Tongue (tissue), 2 donors: Measurements from ENCODE around the gene TAF8. TPM values are rescaled to one million over a fixed set of nuclear protein-coding genes. Genes with fewer than 3 reads are reported as not detected.
A peak's percentile ranks its signal among the peaks of the same experiment; 100 is the strongest.
"Not testable (repeated sequence)": the region's sequence is repeated elsewhere in the genome, so short reads cannot be mapped to it uniquely, and the experiment has no call there.

Experiments
- DNase-seq: peaks from one replicate; pipeline ENCODE4 v3.0.0-alpha.2; 2015
- total RNA-seq: library from RNA; depleted of rRNA; stranded (reverse); fragments of >200 nt; gene quantifications from one replicate; pipeline ENCODE4 v1.2.3, GENCODE V29; 2014

The TAF8 gene, protein sequence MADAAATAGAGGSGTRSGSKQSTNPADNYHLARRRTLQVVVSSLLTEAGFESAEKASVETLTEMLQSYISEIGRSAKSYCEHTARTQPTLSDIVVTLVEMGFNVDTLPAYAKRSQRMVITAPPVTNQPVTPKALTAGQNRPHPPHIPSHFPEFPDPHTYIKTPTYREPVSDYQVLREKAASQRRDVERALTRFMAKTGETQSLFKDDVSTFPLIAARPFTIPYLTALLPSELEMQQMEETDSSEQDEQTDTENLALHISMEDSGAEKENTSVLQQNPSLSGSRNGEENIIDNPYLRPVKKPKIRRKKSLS
- 18.8 TPM for total RNA-seq

DNA sequence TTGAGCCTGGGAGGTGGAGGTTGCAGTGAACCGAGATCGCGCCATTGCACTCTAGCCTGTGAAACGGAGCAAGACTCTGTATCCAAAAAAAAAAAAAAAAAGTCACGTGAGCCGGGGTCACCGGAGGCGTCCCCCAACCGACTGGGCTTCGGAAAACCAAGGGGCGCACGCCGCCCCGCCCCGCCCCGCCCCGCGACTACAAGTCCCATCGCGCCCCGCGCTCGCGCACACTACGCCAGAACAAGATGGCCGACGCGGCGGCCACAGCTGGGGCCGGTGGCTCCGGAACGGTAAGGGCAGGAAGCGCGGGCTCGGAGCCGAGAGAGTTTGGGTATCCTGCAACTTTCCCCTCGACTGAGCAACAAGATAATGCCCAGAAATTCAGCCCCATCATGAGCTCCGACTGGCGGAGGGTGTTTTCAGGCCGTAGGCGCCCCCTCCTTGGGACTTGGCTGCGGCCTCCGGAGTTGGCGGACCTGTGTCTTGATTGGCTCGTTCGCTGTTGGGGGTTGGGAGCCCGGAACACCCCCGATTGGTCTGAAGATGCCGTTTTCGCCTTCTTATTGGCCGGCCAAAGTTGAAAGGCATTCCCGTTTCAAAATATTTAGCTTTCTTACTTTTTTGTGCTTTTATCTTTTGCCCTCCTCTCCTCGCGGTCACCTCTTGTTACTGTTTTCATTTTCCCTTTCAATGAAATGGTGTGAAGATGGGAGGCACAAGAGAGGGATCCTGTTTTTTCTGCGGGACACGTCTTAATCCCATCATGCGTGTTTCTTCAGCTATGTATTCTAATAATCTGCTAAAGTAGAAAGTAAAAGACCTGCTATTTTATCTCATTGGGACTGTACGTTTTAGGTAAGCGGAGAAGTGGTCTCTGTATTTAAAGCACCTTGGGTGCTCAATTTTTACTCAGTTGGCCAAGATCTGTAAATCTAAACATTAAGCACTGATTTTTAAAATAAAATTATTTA, at the start of gene TAF8:
Gene TAF8, plus strand, starts transcription at position 228 of the 971 bp plus-strand sequence. Its CDS starts 18 bp downstream, at position 246.
- peak; percentile 97 for DNase-seq

DNA sequence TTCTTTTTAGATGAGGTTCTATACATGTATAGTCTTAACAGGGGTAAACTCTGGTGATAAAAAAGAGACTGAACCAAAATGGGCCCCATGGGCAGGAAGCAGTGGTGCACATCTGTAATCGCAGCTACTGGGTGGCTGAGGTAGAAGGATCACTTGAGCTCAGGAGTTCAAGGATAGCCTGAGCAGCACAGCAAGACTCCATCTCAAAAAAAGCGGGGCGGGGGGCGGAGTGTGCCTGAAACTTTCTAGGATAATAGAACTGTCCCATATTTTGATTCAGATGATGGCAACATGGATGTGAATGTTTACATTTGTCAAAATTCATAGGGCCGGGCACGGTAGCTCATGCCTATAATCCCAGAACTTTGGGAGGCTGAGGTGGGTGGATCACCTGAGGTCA, 48.8 kb upstream of the TAF8 start:
- DNase-seq, result no peak

DNA sequence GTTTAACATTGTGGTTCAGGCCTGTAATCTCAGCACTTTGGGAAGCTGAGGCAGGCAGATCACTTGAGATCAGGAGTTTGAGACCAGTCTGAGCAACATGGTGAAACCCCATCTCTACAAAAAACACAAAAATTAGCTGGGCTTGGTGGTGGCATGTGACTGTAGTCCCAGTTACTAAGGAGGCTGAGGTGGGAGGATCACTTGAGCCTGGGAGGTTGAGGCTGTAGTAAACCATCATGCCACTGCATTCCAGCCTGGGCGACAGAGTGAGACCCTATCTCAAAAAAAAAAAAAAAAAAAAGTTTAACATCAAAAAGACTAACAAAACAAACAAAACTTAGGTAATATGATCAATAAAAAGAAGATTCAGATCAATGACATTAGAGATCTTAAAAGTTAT, 46.7 kb upstream of the TAF8 start:
- not testable (repeated sequence) for DNase-seq

DNA sequence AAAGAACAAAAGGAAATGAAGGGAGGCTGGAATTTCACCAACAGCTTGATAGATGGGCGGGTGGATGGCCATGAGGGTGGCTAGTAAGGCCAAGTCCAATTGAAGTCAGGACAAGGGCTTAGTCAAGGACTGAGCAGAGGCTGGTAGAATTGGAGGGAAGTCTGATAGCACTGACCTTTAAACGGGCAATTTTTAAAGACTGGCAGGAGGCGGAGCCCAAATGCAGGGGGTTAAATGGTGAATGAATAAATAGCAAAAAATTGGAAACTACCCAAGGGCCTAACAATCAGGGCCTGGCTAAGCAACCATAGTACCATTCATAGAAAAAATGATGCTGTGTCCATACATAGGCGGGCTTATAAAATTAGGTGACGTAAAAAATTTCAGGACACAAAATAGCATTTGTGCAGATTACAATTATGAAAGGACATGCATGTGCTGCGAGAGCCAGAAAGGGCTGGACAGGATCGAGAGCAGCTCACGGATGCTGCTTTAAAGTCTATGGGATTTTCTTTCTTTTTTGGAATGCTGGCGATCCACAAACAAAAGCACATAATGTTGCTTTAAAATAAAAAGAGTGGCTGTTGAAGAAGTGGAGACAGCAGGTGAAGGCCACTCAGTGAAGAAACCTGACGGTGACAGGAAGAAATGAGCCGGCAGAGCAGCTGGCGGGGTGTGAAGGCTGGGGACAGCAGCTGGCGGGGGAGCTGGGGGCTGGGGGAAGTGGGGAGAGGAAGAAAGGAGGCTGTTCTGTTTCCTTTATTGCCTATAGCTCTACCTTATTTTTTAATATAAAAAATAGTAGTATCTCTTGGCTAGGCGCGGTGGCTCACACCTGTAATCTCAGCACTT, 42.8 kb upstream of the TAF8 start:
- peak; percentile 87 for DNase-seq

DNA sequence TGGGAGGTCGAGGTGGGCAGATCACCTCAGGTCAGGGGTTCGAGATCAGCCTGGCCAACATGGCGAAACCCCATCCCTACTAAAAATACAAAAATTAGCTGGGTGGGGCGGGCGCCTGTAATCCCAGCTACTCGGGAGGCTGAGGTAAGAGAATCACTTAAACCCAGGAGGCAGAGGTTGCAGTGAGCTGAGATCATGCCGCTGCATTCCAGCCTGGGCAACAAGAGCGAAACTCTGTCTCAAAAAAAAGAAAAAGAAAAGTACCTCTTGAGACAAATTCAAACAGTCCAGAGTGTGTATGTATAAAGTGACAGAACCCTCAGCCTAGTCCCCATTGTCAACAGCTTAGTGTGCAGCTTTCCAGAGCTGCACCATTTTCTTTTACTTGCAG, 42.2 kb upstream of the TAF8 start:
- DNase-seq, result not testable (repeated sequence)

DNA sequence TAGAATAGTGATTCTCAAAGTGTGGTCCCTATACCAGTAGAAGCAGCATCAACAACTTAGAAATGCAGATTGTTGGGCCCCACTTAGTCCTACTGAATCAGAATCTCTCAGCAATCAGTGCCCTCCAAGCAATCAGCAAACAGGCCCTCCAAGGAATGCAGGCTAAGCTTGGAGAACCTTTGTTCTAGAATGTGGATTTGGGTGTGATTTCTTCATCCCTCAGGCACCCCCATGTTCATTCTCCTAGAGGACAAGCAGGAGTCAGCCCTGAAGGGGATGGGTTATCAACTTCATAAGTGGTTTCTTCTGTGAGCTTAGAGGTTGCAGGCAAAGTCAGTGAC, 40.5 kb upstream of the TAF8 start:
- no peak for DNase-seq

DNA sequence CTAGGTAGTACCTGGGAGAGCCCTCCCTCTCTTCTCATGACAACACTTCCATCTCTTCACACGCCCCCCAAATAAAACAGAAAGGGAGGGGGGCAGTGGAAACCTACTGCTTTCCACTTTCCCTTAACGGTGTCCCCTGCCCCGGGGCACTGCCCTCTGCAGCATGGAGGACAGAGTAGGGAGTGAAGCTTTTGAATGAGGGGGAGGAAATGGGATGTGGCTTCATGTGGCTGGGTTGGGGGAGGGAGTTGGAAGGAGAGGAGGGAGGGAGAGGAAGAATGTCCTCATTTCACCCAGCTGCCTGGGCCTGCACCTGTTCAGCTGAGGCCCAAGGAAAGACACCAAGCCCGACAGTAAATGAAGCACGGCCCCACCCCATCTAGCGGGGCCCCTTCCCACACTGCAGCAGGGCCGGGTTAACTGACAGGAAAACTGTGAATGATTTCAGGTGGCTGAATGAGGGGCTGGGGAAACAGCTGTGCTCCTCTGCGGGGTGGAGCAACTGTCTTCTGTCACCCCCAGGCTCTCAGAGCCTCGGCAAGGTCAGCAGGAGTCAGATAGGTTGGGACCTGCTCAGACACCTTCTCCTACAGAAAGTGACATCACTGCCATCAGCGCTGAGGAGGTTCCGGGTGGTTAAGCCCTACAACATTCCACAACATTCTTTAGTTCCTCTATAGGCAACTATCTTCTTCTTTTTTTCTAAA, 40.0 kb upstream of the TAF8 start:
- peak; percentile 93 for DNase-seq

DNA sequence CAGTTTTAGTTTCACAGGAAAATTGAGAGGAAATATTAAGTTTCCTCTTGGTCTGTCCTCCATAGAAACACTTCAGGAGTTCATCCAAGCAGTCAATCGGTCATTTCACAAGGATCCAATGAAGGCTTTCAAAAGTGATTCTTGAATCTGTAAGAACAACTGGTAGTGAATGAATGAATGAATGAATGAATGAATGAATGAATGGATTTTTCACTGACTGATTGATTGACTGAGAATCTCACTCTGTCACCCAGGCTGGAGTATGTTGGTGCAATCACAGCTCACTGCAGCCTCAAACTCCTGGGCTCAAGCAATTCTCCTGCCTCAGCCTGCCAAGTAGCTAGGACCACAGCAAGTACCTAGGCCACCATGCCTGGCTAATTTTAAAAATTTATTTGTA, 39.4 kb upstream of the TAF8 start:
- no peak for DNase-seq

DNA sequence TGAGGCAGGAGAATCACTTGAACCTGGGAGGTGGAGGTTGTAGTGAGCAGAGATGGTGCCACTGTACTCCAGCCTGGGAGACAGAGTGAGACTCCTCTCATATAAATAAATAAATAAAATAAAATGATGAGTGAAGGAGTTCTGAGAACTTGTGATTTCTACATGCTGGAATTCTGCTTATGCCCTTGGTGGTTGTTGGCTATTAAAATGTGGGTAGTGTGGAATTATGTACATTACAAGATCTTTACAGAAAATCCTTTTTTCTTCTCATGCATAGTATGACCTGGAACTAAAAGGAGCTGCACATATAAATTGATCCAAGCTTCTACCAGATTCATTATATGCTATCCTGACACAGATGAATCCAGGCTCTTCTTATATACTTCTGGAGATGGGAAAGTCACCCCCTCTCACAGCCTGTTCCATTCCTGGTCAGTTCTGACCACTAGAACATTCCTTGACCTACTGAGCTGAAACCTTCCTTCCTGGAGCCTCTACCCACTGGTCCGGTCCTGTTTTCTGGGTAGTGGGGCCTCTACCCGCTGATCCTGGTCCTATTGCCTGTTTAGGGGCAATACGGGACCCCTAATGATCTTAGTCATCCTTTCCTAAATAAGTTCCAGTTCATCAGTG, 37.7 kb upstream of the TAF8 start:
- no peak for DNase-seq

DNA sequence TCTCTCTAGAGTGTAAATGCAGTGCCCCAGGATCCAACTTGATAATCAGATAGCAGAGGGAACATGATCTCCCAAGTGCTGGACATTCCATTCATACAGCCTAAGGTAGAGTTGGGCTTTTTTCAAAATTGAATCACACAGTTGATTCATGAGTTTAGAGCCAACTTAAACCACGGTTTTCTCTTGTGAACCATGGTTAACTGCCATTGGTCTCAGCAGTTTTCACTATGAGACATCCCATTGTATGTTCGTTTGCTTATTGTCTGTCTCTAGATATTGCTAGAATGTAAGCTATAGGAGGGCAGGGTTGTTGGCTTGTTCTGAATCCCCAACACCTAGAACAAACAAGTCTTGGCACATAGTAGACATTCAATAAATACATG, 37.2 kb upstream of the TAF8 start:
- DNase-seq, result no peak

DNA sequence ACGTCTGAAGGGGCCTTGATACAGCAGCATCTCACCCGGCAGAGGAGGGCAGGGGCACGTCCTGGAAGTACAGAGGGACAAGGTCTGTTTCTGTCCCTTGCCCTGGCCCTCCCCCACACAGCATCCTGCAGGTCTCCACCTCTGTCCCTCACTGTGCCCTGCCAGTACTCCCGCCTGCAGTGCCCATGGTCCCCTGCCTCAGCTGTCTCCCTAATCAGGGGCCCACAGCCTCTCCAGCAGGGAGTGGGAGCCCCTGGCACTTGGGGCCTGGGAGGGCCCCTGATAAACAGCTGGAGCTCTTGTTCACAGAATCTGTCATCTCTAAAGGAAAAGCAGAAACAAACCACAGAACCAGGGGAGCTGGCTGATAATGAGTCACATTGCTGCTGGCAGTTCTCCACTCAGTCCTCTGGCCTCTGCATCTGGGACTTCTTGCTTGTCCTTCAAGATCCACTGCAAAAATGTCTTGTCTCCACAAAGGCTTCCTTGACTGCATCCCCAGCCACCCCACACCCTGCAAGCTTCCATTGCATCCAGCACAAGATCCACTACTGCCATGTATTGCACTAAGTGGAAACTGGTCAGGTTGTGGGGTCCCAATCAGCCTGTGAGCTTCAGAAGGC, 33.2 kb upstream of the TAF8 start:
- DNase-seq, result peak; percentile 61

DNA sequence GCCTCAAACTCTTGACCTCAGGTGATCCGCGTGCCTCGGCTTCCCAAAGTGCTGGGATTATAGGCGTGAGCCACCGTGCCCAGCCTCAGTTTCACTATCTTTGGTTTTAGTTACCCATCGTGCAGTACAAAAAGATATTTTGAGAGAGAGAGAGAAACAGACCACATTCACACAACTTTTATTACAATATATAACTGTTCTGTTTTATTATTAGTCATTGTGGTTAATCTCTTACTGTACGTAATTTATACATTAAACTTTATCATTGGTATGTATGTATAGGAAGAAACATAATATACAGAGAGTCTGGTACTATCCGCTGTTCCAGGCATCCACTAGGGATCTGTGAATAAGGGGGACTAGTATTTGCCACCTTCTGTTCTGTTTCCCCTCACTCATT, 29.4 kb upstream of the TAF8 start:
- no peak for DNase-seq

DNA sequence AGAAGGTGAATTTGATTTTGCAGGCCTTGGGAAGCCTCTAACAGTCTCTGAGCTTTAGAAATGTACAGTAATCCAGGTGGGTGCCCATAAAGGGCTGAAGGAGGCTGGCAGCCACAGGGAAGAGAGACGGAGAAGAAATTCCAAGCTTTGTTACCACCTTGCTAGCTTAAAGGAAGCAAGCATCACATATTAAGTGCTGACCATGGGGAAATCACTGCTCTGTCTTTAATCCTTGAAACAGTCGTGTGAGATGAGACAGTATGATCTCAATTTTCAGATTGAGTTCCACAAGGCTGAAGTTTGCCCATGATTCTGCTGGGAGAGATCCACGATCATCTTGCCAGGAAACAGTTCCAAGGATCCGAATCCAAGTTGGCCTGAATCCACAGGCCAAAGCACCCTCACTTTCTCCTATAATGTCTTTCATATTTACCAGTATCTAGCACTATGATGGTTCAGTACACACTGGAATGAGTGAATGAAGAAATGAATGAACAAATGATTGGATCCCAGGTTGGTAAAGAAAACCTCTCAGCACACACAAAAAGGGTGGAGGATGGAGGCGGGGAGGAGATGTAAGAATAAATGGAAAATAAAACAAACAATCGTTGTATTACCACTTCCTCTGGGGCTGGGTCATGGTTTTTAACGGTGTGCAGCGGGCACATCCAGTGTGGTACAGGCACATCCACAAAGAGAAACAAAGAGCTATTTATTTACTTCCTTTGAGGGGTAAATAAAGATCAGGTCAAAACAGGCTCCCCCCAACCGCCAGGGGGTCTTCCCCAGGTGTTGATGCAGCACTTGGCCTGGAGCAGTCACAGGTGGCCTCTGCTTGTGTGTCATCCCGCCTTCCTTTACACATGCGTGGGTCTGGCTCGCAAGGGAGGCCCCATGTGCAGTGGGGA, 28.2 kb upstream of the TAF8 start:
- DNase-seq, result peak; percentile 56

DNA sequence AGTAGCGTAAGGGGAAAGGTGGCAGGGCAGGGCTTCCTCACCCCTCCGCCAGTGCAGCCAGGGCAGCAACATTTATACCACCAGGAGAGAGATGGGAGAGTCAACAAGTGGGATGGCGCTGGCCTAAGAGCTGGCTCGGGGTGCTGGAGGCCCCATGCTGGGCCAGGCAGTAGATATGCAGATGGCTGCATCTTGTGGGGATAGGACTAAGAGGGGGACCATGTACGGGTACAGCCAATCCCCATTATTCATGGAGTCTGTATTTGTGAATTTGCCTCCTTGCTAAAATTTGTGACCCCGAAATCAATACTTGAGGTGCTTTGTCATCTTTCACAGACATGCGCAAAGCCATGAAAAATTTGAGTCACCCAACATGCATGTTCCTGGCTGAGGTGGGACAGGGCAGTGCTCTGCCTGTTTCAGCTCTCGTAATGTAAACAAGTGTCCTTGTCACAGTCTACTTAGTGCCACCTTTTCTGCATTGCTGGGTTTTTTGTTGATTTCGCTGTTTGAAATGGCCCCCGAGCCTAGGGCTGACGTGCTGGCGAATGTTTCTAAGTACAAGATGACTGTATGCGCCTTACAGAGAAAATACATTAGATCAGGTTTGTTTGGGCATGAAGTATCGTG, 27.5 kb upstream of the TAF8 start:
- no peak for DNase-seq

DNA sequence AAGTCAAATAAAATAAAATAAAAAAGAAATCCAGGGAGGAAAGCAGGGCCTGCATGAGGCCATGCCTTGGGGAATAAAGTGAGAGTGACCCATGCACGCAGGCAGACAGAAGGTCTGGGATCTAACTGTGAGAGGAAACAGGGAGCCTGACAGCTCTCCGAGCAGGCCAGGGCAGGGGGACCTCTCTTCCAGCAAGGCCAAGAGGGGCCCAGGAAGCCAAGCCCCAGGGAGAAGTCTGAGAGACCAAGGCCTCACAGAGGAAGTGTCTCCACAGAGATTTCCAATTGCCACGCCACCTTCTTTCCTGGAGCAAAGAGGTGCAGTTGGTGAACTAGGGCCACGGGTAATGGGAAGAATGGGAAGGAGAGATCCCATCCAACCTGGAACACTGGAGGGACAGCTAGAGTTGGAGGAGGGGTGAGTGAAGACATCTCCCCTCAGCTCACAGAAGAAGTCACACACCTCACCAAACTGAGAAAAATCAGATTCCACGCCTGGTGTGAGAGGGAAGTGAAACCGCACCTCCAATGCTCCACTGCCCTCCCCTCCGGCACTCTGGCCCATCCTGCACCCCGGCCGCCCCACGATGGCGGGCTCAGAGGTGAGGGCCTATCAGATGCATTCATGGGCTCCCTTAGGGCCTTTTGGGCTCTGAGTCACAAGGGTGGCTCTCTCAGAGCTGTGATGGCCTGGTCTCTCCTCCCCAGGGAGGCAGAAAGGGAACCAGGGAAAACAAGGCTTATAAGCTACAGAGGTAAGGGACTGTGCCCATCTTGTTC, 25.1 kb upstream of the TAF8 start:
- no peak for DNase-seq

DNA sequence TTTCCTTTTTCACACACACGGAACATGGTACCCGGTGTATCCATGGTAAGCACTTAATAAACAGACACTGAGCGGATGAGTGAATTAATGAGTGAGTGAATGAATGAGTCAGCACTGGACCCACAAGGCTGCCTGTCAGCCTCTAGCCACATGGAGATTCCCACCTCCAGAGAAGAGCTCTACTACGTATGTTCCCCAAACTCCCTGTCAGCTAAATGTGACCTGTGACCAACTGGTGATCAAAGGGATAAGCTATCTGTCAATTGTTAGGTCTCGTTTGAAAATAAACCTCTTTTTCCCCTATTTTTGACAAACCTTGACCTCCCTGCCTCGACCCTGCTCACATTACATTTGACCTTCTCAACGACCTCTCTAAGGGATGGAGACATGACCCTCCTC, 24.5 kb upstream of the TAF8 start:
- DNase-seq, result no peak

DNA sequence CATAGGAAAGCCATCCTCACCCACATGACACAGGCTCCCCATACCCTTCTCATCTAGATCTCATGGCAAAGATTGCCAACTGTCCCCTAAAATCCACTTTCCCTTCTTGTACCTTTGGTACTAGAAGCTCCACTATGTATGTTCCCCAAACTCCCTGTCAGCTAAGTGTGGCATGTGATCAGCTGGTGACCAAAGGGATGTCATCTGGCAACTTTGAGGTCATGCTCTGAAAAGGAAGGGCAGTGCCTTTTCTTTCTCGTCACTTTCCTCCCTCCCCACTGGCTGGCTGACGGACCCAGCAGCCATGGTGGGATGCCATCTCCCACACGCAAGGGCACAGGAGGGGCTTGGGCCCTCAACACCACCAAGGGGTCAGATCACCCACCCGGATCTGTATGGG, 23.8 kb upstream of the TAF8 start:
- no peak for DNase-seq

DNA sequence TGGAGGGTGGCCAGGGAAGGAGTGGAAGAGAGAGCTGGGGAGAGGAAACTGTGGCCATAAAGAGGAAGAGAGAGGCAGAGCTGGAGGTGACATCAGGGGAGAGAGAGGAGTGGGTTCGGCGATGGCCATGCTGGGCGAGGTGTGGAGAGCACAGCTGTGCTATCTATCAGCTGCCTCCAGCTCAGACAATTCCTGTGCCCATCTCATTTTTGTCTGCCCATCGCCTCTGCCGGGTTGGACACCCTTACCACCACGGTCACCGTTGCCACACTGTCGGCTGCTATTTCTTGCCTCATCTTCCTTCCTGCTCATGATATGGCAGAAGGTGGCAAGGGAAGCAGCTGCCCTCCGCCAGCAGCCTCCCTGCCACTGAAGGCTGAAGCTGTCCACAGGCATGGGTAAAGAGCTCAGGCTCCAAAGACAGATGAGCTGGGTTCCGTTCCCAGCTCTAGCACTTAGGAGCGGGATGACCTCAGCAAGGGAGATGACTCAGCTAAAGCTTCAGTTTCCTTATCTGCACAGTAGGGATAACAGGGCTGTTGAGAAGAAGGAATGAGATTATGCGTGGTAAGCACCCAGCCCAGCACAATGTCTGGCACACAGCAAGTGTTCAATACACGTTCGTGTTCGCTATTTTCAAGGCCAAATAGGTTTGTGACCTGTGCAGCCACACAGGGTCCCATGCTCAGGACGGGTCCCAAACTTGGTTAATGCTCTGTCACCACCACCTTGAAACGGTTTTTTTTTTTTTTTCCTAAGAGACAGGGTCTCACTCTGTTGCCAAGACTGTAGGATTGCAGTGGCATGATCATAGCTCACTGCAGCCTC, 21.9 kb upstream of the TAF8 start:
- peak; percentile 53 for DNase-seq
